HL-60/S4 treated with phorbol 12-myristate 13-acetate at 8.2 ng/mL for 4 days and 3 days (cell line): ENCODE measurements around the gene LPP.

Experiments used
- in situ Hi-C: fragments of 300-500 bp; cut with MboI; formaldehyde crosslinking; loops from 2 replicates; pipeline ENCODE4 v1.15.0; 2022; ENCODE audit warnings: low sequenced_read_pairs

The LPP gene

DNA sequence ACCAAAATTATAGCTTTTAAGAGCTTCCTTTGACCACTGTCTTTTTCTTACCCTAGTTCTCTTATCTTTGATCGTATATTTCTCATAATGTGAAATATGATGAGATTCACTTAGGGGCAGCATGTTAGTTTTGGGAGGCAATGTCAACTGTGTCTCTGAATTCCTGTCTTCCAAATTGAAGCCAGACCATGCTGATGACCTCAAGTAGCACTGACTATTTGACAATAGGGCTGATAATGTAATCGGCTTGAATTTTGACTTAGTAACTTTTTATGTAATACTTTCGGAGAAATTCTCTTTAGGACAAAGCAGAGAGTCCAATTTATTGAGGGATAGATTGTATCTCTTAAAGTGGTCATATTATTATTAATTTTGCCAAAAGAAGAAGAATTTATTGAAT lies 722.4 kb downstream of the LPP start:
- in situ Hi-C loops, result no loop called here

DNA sequence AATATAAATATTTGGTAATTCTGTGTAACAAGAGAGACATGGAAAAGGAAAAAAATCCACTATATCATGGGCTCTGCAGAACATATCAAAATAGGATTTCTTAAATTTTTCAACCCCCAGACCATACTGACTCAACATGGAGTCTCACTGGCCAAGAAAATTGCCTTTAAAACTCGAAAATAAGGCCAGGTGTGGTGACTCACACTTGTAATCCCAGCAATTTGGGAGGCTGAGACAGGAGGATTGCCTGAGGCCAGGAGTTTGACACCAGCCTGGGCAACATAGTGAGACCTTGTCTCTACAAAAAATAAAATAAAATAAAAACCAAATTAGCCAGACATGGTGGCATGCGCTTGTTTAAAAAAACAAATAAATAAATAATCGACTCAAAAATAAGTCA lies 723.4 kb downstream of the LPP start:
- in situ Hi-C loops, result no loop called here

DNA sequence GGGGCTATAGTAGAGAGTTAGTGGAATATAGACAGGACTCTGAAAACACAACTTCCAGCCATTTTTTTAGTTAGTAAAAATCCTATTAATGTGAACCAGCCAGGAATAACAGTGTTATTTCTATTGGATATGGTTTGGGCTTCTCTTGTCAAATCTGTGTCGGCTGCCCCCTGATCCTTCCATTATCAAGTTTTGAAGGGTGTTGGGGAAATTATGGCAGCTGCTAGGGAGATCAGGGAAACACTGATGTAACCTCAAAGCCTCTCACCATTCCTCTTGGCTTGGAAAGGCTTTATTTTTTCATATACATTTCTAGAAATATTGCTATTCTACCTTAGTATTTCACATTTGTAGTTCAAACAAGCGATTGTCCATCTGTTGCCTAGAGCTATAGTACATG lies 724.1 kb downstream of the LPP start:
- in situ Hi-C loops, result no loop called here

DNA sequence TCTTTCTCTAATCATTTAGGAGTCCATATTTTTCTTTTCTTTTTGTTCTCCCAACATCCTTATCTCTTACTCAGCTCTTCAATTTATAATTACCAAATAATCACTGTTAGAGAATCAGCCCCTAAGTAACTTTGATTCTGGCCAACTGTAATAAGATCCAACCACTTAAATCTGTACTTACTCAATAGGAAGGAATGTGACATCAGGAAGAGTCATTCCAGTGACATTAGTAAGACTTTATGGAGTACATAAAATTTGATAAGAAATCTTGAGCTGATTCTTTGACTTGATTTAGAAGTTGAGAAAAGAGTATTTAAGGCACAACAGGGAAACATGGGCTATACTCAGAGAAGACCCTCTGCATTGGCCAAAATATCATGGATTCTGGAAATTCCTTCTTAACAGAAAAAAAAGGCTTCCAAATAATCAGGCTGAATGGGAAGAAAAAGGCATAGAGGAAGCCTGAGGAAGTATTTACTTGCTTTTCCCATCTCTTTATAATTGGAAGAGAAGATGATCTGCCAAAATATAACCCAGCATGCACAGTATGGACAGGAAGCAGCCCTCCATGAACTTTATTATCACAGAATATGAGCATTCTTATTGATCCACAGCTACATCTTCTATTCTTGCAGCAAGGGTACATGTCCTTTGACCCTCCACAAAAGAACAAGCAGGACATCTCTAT lies 728.1 kb downstream of the LPP start:
- in situ Hi-C loops, result no loop called here

DNA sequence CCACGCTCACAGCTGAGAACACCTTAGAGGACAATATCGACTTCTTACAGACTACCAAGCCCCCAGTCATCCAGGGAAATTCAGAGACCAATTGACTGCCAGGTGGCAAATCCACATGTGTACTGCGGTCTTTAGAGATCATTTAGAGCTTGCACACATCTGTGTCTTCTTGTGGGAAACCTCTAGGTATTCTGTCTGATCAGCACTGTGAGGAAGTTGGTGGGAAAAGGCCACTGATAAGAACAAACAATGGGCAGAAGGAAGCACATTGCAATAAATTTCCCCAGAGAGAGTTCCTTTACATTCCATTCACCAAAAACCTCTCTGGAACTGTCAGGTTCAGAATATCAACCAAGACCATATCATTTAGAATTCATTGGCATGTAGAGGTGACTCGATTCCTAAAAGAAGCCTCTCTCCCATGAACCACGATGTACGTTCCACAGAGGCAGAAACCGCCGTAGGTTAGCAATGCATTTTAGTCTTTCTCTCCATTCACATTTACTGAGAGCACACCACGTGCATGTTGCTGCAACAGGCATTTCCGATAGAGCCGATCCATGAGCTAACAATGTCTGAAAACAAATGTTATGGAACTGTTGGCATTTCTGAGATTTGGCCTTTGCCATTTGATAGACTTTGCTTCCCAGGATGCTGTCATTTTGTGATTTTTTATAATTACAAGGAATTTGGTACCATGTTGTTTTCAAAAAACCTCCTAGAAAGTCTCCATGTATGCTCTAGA lies 730.5 kb downstream of the LPP start:
- in situ Hi-C loops, result no loop called here

DNA sequence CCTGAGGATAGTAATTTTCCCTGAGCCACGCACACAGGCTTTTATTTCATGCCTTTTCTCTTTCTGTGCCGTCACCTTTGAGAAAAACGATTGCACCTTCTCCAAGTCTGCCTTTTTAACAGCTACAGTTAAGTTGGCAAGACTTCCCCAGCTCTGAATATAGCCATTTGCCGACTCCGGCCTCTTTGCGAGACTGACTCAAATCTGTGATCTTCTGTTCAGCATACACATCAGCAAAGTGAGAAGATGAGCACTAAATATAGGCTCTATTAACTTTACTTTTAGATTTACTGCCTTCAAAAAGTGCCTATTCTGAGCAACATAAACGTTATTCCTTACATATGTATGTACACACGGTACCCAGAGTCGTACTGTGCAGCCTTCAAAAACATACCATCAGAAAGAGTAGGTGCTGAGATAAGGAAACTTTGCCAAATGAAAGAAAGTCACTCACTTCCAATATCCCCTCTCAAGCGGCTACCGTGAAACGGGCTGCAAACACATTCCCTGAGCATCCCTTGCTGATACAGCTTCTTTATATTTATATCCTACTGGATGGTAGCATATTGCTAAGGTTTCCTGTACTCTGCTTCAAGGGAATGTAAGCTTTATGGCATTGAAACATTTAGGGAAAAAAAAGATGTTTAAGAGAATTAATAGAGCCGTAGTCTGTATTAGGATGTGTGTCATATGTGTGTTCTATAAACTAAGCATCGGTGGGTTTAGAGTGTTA lies 734.5 kb downstream of the LPP start:
- in situ Hi-C loops, result no loop called here

DNA sequence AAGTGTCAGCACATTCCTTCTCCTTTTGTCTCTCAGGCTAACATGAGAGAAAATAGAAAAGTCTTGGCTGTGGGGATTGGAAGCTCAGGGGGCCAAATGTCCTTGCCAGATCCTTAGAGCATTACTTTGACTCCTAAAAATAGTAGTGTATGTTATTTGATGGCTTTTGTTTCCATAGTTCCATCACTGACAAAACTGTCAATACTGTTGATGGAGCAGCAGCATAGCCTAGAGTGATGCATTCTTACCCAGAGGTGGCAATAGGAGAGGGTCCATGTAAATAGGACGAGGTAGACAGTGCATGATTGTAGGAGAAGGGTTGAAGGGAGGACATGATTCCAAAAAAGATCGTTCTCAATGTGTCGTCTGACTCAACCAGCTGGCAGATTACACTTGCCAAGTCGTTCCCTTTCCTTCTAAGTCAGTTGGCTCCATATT lies 735.1 kb downstream of the LPP start:
- in situ Hi-C loops, result no loop called here

DNA sequence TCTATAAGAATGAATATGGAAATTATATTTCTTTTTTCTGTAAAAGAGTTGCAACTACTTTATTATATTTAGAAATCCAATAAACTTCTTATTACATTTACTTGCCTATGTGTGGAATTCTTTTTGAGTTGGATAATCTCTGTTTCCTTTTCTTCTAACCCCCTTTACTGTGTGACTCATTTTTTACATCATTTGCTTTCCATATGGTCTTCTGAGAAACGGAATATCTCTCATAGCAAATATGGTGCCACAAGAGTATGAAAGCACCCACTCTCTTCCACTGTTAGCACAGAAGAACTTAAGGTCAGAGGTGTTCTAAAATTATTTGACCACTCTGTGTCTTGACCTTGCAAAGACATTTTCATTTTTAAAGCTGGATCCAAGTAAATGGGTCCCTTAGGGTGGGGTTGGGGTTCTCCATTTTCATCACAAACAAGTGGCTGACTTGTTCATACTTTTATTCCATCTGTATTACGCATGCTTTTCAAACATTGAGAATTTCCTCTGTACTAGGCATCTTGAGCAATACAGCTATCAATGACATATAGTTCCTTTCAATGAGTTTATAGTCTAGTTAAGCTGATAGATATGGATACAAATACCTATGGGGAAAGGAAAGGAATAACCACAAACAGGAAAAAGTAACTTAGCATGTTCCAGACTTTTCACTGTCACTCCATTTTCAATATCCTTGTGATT lies 736.8 kb downstream of the LPP start:
- in situ Hi-C loops, result no loop called here

DNA sequence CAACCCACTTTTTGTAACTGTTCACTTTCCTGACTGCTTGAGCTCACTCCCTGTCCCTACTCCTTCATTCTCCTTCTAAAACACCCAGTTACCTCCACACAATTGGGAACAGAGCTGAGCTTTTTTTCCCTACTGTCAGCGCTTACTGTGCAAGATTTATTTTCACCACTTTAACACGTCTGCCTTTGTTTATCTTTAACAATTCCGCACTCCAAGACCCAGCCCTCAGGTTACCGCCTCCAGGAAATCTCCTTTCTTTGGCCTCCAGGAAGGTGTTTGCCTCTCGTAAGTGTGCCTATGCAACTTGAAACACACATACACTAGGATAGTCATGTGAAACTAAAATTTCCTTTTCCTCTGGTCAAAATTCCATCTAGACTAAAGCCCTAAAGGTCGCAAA lies 745.9 kb downstream of the LPP start:
- in situ Hi-C loops, result no loop called here

DNA sequence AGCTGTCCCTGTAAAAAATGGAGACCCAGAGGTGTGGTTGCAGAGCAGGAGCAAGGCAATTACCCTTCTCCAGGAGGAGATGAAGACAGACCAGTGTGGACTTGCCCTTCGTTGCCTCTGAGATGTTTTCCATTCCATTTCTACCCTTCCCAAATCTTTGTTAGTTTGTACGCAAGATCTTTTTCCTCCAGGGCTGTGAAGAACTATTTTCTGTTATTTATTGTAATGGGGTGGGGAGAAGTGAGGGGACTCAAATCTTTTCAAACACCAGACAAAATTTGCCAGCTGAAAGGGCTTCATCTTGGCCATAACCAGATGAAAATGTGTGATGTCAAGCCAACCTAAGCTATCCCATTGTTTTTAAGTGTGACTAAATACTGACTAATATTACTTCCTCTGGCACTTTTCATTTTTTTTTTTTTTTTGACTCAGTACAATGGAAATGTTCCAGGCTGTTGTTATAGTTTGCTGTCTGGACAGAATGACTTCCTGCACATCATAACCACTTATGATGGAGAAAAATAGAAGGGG lies 746.5 kb downstream of the LPP start:
- in situ Hi-C loops, result no loop called here

DNA sequence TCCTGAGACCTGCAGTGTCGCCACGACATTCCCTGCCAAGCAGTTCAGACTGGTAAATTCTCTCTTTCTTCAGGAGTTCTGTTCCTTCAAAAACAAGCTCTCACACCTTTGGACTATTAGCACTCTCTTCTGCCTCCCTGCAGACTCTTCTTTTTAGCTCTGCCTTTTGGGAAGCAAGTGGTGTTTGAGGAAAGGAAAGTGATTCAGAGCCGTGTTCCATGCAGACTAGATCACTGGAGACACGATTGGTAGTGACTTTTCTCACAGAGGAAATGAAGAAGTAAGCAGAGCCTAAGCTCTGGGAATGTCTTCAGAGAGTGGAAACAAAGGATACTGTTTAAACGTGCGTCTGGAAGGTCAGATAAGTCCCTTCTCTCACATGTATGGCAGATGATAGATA lies 747.2 kb downstream of the LPP start:
- in situ Hi-C loops, result no loop called here

DNA sequence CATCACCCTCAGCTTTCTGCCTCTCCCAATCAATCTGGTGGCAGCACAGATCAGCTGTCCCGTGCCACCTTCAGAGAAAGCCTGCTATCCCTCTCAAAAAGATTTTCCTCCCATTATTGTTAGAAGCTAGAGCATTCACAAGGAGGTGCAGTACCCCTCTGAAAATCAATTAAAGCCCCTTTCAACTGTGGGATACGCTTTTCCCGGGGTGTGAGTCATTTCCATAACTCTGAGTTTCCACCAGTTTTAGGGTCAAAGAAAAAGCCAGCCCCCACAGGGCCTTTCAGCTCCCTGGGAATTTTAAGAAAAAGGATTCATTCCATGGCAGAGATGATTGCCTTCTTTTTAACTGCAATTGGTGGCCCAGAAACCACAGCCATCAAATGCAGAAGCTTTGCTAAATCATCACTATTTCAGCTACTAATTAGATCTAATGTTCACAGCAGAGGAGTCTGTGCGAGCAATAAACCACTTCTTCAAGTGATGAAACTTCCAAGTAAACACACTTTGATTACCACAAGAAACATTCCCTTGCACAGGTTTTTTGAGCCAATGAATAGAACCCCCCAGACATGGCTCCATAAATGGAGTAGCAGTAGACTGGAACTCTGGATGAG lies 747.8 kb downstream of the LPP start:
- in situ Hi-C loops, result no loop called here

DNA sequence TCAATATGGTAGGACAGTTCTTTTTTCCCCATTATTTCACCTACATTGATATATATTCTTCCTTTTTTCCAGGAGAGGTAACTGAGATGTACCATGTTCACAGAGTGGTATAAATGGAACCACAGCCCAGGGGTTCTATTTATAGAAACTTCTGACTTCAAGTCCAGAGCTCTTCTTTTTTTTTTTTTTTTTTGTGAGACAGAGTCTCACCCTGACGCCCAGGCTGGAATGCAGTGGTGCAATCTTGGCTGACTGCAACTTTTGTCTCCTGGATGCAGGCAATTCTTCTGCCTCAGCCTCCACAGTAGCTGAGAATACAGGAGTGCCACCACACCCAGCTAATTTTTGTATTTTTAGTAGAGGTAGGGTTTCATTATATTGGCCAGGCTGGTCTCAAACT lies 750.7 kb downstream of the LPP start:
- in situ Hi-C loops, result no loop called here

DNA sequence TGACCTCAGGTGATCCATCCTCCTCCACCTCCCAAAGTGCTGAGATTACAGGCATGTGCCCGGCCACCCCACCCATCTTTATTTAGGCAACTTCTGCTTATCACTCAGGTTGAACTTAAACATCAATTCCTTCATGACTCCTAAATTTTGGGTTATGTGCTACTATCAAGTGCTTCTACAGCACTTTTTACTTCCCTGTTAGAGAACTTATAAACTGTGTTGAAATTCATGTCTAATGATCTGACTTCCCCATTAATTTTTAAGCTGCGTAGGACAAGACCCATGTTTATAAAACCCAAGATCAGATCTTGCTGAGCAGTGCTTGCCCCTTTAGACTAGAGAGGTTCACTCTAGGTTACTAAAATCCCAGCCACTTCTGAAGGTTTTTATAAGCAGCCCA lies 751.6 kb downstream of the LPP start:
- in situ Hi-C loops, result no loop called here

DNA sequence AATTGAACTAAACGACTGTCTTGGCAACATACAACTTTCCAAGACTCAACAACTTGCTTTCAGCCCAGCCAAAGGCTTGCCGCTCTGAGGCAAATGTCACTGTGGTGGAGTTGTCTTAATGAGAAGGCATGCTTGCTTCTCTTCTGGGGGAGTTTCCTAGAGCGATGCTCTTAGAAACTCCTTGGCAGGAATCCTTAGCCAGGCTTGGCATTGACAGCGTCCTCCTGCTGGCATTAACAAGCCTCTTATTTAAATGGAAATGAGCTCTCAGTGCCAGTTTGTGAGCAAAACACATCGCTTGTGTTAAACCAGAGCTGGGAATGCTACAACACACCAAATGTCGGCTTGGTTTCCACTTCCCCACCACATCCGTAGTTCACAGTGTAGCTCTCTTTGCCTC lies 752.3 kb downstream of the LPP start:
- in situ Hi-C loops, result no loop called here

DNA sequence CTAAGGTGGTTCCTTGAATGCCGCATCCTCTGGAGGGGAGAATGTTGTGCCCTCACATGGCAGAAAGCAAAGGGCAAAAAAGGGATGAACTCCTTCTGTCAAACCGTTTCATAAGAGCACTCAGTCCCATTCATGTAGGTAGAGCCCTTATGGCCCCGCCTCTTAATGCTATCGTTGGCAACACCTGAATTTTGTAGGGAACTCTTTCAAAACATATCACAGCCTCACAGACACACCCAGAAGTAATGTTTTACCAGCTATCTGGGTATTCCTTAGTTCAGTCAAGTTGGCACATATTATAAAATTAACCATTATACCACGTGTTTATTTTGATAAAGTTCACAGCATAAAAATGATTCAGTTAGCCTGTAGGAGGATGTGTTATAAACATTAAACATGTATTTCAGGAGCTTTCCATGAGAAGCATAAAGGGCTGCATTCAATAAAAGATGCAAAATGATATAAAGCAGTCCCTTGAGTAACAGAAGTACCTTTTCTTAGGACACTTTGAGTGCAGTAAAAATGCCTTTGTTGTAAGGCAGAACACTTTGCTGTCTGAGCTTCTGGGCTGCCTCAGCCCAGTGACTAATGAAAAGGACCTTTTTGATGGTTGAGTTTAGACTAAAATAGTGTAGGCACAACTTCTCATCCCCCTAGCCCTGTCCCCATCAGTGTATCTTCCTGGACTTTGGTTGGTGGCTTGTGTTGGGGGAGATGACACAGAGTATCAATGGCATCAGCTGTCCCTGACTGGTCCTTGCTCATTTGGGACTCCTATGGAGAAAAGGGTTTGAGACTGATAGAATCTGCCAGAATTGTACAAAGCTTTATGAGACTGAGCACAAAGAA lies 754.3 kb downstream of the LPP start:
- in situ Hi-C loops, result no loop called here

DNA sequence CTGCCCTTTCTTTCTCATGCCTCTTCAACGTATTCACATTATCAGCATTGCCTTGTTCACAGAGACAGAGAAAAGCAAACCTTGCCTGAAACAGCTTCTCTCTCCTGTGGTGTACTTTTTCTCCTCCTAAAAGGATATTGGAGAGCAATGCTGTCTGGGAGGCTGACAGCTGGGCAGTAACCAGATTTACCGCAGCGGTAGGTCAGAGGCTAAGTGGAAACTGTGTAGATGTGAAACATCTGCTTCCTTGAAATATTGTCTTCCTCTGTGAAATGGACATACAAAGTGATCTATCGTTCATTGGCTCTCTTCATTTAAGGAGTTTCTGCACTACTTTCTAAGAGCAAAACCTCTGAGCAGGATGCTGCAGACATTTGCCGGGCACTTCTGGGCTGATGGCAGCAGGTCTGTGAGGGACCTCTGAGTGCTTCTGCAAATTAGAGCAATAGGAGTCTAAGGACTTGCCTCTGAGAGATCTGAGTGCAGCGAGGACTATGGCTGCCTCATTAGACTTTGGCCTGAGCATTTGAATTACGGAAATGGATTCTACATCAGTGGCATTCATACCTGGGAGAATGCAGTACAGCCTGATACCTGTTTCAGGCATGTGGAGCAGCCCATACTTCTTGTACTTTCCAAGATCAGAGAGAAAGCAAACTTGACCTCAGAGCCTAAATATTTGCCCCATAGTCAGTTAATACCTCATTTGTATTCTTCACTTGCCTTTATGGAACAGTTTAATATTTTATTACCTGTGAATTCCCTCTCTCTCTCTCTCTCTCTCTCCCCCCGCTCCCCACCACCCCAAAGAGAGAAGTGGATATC lies 757.3 kb downstream of the LPP start:
- in situ Hi-C loops, result no loop called here

DNA sequence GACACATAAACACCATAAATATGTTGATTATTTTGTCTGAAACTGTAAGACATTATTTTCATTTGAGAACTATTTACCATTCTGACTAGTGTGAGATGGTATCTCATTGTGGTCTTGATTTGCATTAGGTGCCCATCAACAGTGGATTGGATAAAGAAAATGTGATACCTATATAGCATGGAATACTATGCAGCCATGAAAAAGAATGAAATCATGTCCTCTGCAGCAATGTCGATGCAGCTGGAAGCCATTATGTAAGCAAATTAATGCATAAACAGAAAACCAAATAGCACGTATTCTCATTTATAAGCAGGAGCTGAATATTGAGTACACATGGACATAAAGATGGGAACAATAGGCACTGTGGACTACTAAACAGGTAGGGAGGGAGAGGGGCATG lies 759.1 kb downstream of the LPP start:
- in situ Hi-C loops, result no loop called here

DNA sequence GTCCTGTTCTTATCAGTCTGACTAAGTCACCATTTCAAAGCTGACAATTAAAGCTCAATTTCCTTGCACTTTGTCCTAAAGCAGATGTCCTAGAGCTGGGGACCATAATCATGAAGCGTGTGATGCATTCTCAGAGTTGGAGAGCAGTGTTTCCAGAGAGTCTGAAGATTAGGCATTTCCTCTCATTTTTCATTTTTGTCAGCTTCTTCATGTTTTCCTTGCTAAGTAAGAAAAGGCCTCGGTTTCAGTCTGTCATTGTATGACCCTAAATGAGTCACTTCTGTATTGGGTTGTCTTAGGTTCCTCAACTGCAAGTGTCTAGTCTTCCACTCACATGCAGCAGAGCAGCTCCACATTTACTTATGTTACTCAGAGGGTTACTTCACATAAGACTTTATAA lies 760.6 kb downstream of the LPP start:
- in situ Hi-C loops, result no loop called here
